BLaER1 (cell line): ENCODE data around the gene LMO2.
A peak's percentile ranks its signal among the peaks of the same experiment; 100 is the strongest.

Source experiments
- H3K27ac ChIP-seq: shearing (Covaris generic); formaldehyde crosslinking; 2 replicates; pipeline ENCODE4 v1.8.1; 2022
- H3K27me3 ChIP-seq: shearing (Covaris generic); formaldehyde crosslinking; 2 replicates; pipeline ENCODE4 v1.8.1; 2022
- H3K36me3 ChIP-seq: shearing (Covaris generic); formaldehyde crosslinking; 2 replicates; pipeline ENCODE4 v1.8.1; 2022
- H3K4me1 ChIP-seq: shearing (Covaris generic); formaldehyde crosslinking; 2 replicates; pipeline ENCODE4 v1.8.1; 2022
- H3K4me2 ChIP-seq: shearing (Covaris generic); formaldehyde crosslinking; 2 replicates; pipeline ENCODE4 v1.8.1; 2022
- H3K4me3 ChIP-seq: shearing (Covaris generic); formaldehyde crosslinking; 2 replicates; pipeline ENCODE4 v1.8.1; 2022
- H3K9ac ChIP-seq: shearing (Covaris generic); formaldehyde crosslinking; 2 replicates; pipeline ENCODE4 v1.8.1; 2022
- H3K9me3 ChIP-seq: shearing (Covaris generic); formaldehyde crosslinking; 2 replicates; pipeline ENCODE4 v1.8.1; 2022
- H4K20me1 ChIP-seq: shearing (Covaris generic); formaldehyde crosslinking; 2 replicates; pipeline ENCODE4 v1.8.1; 2022
- Cebpa-rat ChIP-seq: shearing (Covaris generic); IDR thresholded peaks from 2 replicates; pipeline ENCODE4 v1.8.1; 2022

LMO2 gene

DNA sequence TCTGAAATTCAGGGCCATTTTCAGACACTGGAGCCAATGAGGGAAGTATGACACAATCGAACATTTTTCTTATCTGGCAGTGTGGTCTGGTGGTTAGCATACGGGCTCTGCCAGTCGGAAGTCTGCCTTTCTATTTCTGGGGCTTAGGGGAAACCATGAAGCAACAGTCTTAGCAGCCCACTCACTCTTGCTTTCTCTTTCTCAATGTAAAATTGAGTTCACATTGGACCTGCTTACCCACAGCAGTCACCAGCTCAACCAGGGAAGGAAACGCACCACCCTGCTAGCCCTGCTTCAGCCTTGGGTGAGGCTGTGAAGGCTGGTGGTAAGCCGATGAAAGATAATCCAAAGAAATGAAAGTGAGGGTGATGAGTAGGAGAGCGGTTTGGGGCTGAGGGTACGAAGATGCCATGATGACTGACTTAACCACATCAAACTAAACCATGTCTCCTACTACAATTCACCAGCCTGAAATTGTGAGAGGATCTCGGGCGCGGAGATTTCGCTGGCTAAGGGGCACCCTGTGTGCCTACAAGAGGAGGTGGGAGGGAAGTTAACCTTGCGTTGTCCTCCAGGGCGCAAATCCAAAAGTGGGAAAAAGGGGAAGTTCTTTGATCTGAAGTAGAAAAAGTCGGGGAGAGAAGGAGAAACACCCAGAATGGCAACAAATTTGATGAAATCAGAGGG, 2.0 kb upstream of the LMO2 start:
- peaks cover 80% of the 10 kb centered on the region for H3K4me1 ChIP-seq
- no peaks in the 10 kb centered on the region for H3K27me3 ChIP-seq
- TF ChIP-seq Cebpa-rat: peak; percentile 97
- no peaks in the 10 kb centered on the region for H3K36me3 ChIP-seq
- H3K4me2 ChIP-seq: peak overlapping the region; percentile 82
- peak overlapping the region; percentile 50 for H3K4me3 ChIP-seq
- H4K20me1 ChIP-seq: no peaks in the 10 kb centered on the region
- H3K9ac ChIP-seq: peak overlapping the region; percentile 71
- H3K27ac ChIP-seq: peak overlapping the region; percentile 79
- H3K9me3 ChIP-seq: no peaks in the 10 kb centered on the region

DNA sequence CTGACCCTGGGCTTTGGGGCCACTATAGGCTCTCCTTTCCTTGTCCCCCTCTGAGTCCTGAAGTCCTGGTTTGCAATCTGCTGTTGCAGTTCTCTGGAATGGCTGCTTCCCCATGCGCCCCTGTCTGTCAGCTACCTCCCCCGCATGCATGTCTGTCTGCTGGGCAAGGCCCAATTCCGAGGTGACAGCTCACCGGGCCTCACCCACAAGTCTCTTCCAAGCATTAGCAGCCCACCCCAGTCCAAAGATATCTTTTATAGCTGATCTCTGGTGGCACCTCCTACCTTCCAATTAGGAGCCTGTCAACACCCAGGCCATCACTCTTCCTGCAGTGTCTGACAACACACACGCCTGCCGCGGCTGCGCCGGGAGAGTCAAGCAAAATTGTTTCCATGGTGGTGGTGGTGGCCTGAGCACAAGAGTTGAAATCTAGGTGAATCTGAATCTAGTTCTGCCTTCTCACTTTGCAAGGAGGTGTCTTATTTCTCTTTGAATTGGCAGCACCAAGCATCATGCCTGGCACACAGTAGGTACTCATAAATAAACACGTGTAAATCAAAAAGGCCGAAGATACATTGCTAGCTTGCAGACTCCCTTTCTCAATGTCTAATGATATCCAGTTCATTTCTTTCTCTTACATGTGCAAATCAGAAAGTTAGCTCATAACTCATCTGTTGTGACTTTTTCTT, 1.2 kb upstream of the LMO2 start:
- H3K27ac ChIP-seq: peak overlapping the region; percentile 79

DNA sequence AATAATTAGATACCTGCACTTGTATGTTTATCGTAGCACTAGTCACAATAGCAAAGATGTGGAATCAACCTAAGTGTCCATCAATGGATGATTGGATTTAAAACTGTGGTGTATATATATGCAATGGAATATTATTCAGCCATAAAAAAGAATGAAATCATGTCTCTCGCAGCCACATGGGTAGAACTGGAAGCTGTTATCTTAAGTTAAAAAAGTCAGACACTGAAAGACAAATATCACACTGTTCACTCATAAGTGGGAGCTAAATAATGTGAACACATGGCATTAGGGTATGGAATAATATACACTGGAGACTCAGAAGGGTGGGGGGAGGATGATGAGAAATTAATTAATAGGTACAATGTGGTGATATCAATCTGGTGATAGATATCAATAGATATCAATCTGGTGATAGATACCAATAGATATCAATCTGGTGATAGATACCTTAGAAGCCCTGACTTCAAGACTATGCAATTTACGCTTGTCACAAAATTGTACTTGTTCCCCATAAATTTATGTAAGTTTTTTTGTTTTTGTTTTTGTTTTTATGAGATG, 2.0 kb downstream of the LMO2 start:
- H3K27ac ChIP-seq: no peak overlapping the region
- no peak overlapping the region for H3K4me2 ChIP-seq
- no peaks in the 10 kb centered on the region for H4K20me1 ChIP-seq
- H3K4me1 ChIP-seq: peaks cover 51% of the 10 kb centered on the region
- no peak for TF ChIP-seq Cebpa-rat
- H3K9me3 ChIP-seq: no peaks in the 10 kb centered on the region
- H3K36me3 ChIP-seq: no peaks in the 10 kb centered on the region
- no peak overlapping the region for H3K9ac ChIP-seq
- no peak overlapping the region for H3K4me3 ChIP-seq
- H3K27me3 ChIP-seq: no peaks in the 10 kb centered on the region

More for the DNA sequence above, 1.2 kb upstream of the LMO2 start:
- Histone ChIP-seq H3K9me3 (no peaks in the 10 kb centered on the region), H3K27me3 (no peaks in the 10 kb centered on the region), H3K4me1 (peaks cover 76% of the 10 kb centered on the region), H3K4me2 (peak overlapping the region; percentile 82), H3K4me3 (no peak overlapping the region; the same call in 1 of the 2 replicates), H3K9ac (peak overlapping the region; percentile 71; the same call in 1 of the 2 replicates), H3K36me3 (no peaks in the 10 kb centered on the region), H4K20me1 (no peaks in the 10 kb centered on the region)
- TF ChIP-seq Cebpa-rat: no peak

DNA sequence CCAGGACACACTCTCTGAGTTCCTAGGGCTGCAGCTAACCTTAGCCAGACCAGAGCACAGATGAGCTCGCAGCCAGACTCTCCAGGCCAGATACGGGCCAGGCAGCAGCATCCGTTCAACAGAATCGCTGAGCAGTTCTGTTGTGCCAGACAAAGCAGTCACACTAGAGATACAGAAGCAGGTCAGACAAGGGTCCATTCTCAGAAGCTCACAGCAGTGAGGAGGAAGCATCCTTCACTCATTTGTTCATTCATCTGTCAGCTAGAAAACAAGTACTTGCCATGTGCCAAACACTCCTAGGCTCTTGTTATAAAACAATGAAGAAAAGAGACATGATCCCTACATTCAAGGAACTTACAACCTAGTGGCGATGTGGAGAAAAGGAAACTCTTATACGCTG, 2.6 kb downstream of the LMO2 start:
- no peak for TF ChIP-seq Cebpa-rat
- Histone ChIP-seq H3K4me1 (peaks cover 45% of the 10 kb centered on the region), H3K9me3 (no peaks in the 10 kb centered on the region), H3K9ac (no peak overlapping the region), H3K27ac (no peak overlapping the region), H3K4me3 (no peak overlapping the region), H3K36me3 (no peaks in the 10 kb centered on the region), H4K20me1 (no peaks in the 10 kb centered on the region), H3K4me2 (no peak overlapping the region), H3K27me3 (no peaks in the 10 kb centered on the region)

DNA sequence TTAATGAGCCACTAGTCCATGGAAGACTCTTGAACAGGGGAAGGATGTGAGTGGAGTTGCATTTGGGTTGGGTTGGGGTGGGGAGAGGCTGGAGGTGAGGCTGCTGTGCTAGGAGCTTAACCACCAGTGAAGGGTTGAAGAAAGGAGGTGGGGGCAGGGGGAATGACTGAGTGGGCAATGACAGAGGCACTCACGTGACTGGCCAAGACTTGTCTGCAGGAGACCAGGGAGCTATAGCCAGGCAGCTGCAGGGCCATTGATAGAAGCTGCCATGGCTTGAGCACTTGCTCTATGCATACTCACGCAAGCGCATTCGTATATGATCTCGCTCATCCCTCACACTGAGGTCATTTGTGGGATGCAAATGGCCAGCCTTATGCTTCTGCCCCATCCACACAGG, 4.0 kb downstream of the LMO2 start:
- H3K4me1 ChIP-seq: peaks cover 31% of the 10 kb centered on the region
- no peaks in the 10 kb centered on the region for H3K36me3 ChIP-seq
- no peaks in the 10 kb centered on the region for H3K27me3 ChIP-seq
- no peak overlapping the region for H3K27ac ChIP-seq
- no peak for TF ChIP-seq Cebpa-rat
- no peaks in the 10 kb centered on the region for H4K20me1 ChIP-seq
- H3K9me3 ChIP-seq: no peaks in the 10 kb centered on the region
- H3K4me2 ChIP-seq: no peak overlapping the region
- no peak overlapping the region for H3K4me3 ChIP-seq
- no peak overlapping the region for H3K9ac ChIP-seq

DNA sequence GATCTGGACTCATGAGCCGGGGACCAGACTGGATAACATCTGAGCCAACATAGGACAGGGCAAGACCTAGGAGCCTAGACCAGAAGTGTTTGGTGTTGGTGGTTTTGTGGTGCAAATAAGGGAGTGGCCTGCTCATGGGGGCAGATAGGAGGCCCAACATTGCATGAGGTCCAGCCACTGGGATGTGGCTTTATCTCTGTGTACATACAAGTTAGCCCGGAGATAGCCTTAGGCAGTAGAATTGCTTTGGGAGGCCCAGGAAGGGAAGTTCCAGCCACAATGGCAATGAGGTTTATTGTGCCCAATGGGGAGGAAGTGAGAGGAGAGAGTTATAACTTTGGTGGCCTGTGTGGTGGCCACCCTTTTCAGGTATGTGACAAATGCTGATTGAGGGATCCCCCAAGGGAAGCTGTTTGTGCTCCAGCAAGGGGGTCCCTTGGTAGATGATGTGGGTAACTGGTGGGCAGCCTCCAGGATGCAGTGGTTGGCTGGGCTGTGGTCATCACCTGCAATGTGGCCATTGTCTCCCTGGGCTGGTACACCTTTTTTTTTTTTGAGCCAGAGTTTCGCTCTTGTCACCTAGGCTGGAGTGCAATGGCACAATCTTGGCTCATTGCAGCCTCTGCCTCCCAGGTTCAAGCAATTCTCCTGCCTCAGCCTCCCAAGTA, 6.4 kb downstream of the LMO2 start:
- Histone ChIP-seq H3K36me3 (no peaks in the 10 kb centered on the region), H3K4me3 (no peak overlapping the region), H3K4me1 (peaks cover 26% of the 10 kb centered on the region), H3K9ac (no peak overlapping the region), H3K27ac (no peak overlapping the region), H3K27me3 (peaks cover 19% of the 10 kb centered on the region), H4K20me1 (no peaks in the 10 kb centered on the region), H3K4me2 (peak overlapping the region; percentile 23; the same call in 1 of the 2 replicates), H3K9me3 (no peaks in the 10 kb centered on the region)
- no peak for TF ChIP-seq Cebpa-rat

DNA sequence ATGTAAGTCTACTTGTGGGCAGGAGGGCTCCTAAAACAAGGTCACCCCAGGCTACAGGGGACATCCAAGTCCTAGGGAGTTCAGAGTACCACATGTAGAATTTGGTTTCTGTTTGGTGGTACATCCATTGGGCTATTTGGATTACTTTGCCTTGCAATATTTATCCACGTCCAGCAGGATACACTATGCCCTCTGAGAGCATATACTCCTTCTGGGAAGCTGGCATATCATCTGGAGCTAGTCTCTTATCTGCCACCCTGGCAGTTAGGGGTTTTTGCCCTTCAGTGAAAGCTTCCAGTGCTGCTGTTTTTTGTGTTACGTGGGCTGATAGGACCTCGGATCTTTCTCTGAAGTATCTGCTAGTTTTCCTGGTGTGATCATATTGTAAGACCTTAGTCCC, 7.3 kb downstream of the LMO2 start:
- no peak overlapping the region for H3K4me3 ChIP-seq
- no peak overlapping the region for H3K27ac ChIP-seq
- H4K20me1 ChIP-seq: no peaks in the 10 kb centered on the region
- no peak overlapping the region for H3K4me2 ChIP-seq
- no peaks in the 10 kb centered on the region for H3K9me3 ChIP-seq
- peaks cover 19% of the 10 kb centered on the region for H3K27me3 ChIP-seq
- no peak for TF ChIP-seq Cebpa-rat
- no peak overlapping the region for H3K9ac ChIP-seq
- H3K36me3 ChIP-seq: no peaks in the 10 kb centered on the region
- peaks cover 25% of the 10 kb centered on the region for H3K4me1 ChIP-seq

DNA sequence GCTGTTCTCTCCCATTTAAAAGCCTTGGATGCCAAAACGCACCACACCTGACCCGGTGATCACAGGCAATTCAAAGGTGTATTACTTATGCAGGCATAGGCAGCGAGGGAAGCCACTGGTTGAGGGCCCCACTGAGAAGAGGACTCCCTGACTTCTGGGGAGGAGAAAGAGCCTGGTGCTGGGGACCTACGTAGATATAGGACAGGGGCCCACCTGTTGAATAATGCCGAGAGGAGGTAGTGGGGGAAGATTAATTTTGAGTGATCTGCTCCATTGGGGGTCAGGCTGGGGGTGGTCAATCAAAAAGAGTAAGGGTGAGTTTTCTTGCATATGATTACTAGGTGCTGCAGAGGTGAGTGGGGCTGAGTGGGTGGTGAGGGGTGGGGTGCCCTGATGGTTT, 7.8 kb downstream of the LMO2 start:
- Histone ChIP-seq H3K4me3 (no peak overlapping the region), H4K20me1 (no peaks in the 10 kb centered on the region), H3K27ac (no peak overlapping the region), H3K4me1 (peaks cover 25% of the 10 kb centered on the region), H3K9ac (no peak overlapping the region), H3K9me3 (no peaks in the 10 kb centered on the region), H3K4me2 (no peak overlapping the region), H3K36me3 (no peaks in the 10 kb centered on the region), H3K27me3 (peaks cover 19% of the 10 kb centered on the region)
- no peak for TF ChIP-seq Cebpa-rat

DNA sequence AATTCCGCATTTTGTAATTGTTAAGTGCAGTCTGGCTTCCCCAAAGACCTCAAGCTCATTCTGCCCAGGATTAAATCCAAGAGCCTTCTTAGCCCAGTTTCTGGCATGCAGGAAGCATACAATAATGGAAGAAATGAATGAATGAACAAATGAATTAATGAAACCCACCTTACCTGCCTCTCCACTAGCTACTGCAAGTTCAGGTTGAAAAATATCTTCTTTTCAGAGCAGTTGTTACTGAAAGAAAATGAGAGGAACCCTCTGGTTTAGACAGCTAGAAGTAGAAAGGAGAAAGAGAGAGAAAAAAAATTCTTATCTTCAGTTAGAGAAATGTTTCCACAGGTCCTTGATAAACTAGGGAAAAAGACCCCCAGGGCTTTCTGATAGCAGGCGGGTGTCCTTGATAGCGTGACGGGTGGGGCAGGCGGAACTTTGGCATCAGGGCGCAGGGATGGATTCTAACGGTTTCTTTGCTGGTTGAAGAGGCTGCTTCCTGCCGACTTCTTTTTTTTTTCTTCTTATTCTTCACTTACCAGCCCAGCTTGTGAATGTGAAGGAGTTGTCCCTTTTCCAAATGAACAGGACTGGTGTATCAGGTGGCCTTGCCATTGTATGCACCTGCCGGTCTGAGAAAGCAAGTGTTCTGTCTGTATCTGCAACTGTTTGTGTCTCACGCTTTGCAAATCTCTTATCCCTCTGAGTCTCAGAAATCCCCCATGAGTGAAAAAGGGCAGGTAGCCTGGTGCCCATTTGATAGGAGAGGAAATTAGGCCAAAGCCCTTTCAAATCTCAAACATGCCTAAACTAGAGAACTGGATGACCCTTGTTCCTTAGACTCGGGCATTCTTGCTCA, 10.0 kb downstream of the LMO2 start:
- Histone ChIP-seq H3K4me2 (peak overlapping the region; percentile 56), H3K36me3 (no peaks in the 10 kb centered on the region), H3K9me3 (no peaks in the 10 kb centered on the region), H3K27me3 (peaks cover 19% of the 10 kb centered on the region), H3K27ac (no peak overlapping the region), H3K9ac (no peak overlapping the region), H3K4me3 (no peak overlapping the region), H3K4me1 (peaks cover 25% of the 10 kb centered on the region), H4K20me1 (no peaks in the 10 kb centered on the region)
- no peak for TF ChIP-seq Cebpa-rat
